Neural cell (in vitro differentiated cells): ENCODE measurements around the gene EFTUD2.

ENCODE experiments used
- EP300 ChIP-seq: fragments of 450-650 bp; conservative IDR thresholded peaks from 2 replicates; pipeline ENCODE4 v1.6.1; 2014; ENCODE audit warnings: antibody characterized with exemption, mild to moderate bottlenecking, moderate library complexity; ENCODE audit not compliant: poor library complexity, severe bottlenecking
- EZH2 ChIP-seq: fragments of 200-600, 300-800 bp; shearing (Covaris generic), sonication (generic); IDR thresholded peaks from 2 replicates; pipeline ENCODE4 v1.6.1; 2014; ENCODE audit warnings: antibody characterized with exemption, low read length, borderline replicate concordance, mild to moderate bottlenecking; ENCODE audit not compliant: insufficient read depth, poor library complexity, severe bottlenecking
- POLR2AphosphoS5 ChIP-seq: IDR thresholded peaks from 2 replicates; pipeline ENCODE4 v1.6.1; 2012
- RAD21 ChIP-seq: fragments of 450-650 bp; conservative IDR thresholded peaks from 2 replicates; pipeline ENCODE4 v1.6.1; 2014; ENCODE audit warnings: antibody characterized with exemption, mild to moderate bottlenecking, moderate library complexity
- SMC3 ChIP-seq: fragments of 450-650 bp; conservative IDR thresholded peaks from 2 replicates; pipeline ENCODE4 v1.6.1; 2014; ENCODE audit warnings: antibody characterized with exemption, mild to moderate bottlenecking, moderate library complexity; ENCODE audit not compliant: poor library complexity
- TAF1 ChIP-seq: IDR thresholded peaks from 2 replicates; pipeline ENCODE4 v1.6.1; 2012; ENCODE audit warnings: low read depth
- TF ChIP-seq, protein P1 (sequence below): fragments of 450-650 bp; IDR thresholded peaks from 2 replicates; pipeline ENCODE4 v1.5.1; 2014; ENCODE audit warnings: antibody characterized with exemption, mild to moderate bottlenecking, moderate library complexity; ENCODE audit not compliant: poor library complexity, severe bottlenecking
- TF ChIP-seq, protein P2 (sequence below): IDR thresholded peaks from 2 replicates; pipeline ENCODE4 v1.6.1; 2012; ENCODE audit warnings: borderline replicate concordance

DNA sequence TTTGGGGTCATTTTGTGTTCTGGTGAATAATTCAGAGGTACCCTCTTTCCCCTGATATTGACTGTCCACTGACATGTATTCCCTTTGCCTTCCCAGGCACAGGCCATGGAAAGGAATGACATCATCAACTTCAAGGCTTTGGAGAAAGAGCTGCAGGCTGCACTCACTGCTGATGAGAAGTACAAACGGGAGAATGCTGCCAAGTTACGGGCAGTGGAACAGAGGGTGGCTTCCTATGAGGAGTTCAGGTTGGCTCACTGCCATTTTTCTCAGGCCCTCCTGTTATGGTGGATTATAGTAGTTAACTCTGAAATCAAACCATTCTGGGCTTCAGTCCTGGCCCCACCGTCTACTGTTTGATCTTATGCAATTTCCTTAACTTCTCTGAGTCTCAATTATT is 1.6 kb upstream of the EFTUD2 start:
- TF ChIP-seq, protein P1, sequence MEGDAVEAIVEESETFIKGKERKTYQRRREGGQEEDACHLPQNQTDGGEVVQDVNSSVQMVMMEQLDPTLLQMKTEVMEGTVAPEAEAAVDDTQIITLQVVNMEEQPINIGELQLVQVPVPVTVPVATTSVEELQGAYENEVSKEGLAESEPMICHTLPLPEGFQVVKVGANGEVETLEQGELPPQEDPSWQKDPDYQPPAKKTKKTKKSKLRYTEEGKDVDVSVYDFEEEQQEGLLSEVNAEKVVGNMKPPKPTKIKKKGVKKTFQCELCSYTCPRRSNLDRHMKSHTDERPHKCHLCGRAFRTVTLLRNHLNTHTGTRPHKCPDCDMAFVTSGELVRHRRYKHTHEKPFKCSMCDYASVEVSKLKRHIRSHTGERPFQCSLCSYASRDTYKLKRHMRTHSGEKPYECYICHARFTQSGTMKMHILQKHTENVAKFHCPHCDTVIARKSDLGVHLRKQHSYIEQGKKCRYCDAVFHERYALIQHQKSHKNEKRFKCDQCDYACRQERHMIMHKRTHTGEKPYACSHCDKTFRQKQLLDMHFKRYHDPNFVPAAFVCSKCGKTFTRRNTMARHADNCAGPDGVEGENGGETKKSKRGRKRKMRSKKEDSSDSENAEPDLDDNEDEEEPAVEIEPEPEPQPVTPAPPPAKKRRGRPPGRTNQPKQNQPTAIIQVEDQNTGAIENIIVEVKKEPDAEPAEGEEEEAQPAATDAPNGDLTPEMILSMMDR: no peak
- TF ChIP-seq, protein P2, sequence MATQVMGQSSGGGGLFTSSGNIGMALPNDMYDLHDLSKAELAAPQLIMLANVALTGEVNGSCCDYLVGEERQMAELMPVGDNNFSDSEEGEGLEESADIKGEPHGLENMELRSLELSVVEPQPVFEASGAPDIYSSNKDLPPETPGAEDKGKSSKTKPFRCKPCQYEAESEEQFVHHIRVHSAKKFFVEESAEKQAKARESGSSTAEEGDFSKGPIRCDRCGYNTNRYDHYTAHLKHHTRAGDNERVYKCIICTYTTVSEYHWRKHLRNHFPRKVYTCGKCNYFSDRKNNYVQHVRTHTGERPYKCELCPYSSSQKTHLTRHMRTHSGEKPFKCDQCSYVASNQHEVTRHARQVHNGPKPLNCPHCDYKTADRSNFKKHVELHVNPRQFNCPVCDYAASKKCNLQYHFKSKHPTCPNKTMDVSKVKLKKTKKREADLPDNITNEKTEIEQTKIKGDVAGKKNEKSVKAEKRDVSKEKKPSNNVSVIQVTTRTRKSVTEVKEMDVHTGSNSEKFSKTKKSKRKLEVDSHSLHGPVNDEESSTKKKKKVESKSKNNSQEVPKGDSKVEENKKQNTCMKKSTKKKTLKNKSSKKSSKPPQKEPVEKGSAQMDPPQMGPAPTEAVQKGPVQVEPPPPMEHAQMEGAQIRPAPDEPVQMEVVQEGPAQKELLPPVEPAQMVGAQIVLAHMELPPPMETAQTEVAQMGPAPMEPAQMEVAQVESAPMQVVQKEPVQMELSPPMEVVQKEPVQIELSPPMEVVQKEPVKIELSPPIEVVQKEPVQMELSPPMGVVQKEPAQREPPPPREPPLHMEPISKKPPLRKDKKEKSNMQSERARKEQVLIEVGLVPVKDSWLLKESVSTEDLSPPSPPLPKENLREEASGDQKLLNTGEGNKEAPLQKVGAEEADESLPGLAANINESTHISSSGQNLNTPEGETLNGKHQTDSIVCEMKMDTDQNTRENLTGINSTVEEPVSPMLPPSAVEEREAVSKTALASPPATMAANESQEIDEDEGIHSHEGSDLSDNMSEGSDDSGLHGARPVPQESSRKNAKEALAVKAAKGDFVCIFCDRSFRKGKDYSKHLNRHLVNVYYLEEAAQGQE: no peak
- TF ChIP-seq EZH2 (no peak), RAD21 (no peak), EP300 (no peak), POLR2AphosphoS5 (no peak), SMC3 (no peak), TAF1 (no peak)
